ENCODE data around the gene KNCN. TPM values are rescaled to one million over a fixed set of nuclear protein-coding genes. Genes with fewer than 3 reads are reported as not detected.

KNCN gene
- total RNA-seq, 1 donor from 2014 or later: not detected

DNA sequence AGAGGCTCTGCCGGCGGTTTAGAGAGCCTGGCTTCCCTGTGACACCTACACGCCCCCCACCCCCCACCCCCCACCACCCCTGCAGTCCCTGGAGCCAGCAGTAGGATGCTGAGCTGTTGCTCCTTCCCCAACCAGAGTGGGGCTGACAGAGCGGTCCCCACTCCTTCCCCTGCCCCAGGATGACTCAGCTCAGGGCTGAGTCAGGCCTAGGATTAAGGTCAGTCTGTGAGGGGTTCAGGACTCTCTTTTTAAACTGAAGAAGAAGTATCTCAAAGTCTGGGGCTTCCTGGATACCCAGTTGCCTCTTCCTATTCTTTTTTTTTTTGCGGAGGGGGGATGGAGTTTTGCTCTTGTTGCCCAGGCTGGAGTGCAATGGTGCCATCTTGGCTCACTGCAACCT lies 42.7 kb downstream of the KNCN start:
- TF ChIP-seq, protein P1, sequence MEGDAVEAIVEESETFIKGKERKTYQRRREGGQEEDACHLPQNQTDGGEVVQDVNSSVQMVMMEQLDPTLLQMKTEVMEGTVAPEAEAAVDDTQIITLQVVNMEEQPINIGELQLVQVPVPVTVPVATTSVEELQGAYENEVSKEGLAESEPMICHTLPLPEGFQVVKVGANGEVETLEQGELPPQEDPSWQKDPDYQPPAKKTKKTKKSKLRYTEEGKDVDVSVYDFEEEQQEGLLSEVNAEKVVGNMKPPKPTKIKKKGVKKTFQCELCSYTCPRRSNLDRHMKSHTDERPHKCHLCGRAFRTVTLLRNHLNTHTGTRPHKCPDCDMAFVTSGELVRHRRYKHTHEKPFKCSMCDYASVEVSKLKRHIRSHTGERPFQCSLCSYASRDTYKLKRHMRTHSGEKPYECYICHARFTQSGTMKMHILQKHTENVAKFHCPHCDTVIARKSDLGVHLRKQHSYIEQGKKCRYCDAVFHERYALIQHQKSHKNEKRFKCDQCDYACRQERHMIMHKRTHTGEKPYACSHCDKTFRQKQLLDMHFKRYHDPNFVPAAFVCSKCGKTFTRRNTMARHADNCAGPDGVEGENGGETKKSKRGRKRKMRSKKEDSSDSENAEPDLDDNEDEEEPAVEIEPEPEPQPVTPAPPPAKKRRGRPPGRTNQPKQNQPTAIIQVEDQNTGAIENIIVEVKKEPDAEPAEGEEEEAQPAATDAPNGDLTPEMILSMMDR (IDR thresholded peaks at IDR 0.05; ENCODE audit: insufficient read depth, low read length, poor library complexity, severe bottlenecking): no peak
- DNase-seq (ENCODE audit: low read depth): no peak

DNA sequence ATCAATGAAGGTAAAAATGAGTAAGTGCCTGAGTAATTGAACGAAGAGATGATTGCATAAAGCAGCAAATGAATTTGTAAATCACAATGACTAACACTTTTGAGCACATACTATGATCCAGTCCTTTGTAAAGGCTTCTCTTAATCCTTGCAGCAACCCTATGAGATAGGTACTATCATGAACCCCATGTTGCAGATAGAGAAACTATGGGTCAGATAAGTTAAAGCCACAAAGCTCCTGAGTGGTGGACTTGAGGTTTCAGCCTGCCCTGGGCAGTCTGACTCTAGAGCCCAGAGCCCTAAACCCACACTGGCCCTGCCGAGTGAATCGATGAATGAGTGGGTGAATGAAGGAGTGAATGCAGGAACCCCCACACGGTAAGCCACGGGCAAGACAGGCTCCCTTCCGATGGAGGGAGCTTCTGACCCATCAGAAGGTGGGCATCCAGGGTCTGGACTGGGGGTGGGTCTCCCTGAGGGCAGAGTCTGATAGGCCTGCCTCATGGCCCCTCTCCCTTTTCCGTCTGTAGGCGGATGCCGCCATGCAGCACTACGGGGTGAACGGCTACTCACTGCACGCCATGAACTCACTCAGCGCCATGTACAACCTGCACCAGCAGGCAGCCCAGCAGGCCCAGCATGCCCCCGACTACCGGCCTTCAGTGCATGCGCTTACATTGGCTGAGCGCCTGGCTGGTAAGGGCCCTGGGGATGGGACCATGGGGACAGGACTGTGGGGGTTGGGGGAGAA lies 44.8 kb downstream of the KNCN start:
- DNase-seq (ENCODE audit: low read depth): no peak
- peaks cover 12% of the 10 kb centered on the region for H3K27me3 ChIP-seq (ENCODE audit: control insufficient read depth, insufficient read depth, low read length)
- TF ChIP-seq, protein P1 (IDR thresholded peaks at IDR 0.05; ENCODE audit: insufficient read depth, low read length, poor library complexity, severe bottlenecking): no peak
- H3K4me3 ChIP-seq (ENCODE audit: low read depth, low read length): no peak overlapping the region
- no peaks in the 10 kb centered on the region for H3K36me3 ChIP-seq (ENCODE audit: control insufficient read depth, insufficient read depth, low read length)

More for the DNA sequence above, 42.7 kb downstream of the KNCN start:
- peaks cover 6% of the 10 kb centered on the region for H3K27me3 ChIP-seq (ENCODE audit: control insufficient read depth, insufficient read depth, low read length)
- no peaks in the 10 kb centered on the region for H3K36me3 ChIP-seq (ENCODE audit: control insufficient read depth, insufficient read depth, low read length)
- no peak overlapping the region for H3K4me3 ChIP-seq (ENCODE audit: low read depth, low read length)

DNA sequence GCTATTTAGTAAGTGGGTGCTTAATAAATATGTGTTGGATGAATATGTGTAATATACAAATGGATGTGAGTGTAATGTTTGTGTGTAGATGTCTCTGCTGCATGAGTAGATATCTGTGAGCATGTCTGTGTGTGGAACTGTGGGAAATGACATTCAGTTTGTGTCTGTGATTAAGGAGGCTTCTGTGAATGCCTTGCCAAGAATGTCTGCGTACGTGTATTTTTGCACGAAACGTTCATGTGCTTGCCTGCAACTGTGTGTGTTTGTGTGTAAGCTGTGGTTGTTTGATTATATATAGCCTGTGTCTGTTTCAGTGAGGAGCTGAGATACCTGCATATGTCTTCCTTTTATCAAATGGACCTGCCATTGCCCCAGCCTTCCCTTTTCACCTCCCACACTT lies 48.0 kb downstream of the KNCN start:
- H3K27me3 ChIP-seq (ENCODE audit: control insufficient read depth, insufficient read depth, low read length): peaks cover 12% of the 10 kb centered on the region
- no peak for DNase-seq (ENCODE audit: low read depth)
- H3K36me3 ChIP-seq (ENCODE audit: control insufficient read depth, insufficient read depth, low read length): no peaks in the 10 kb centered on the region
- TF ChIP-seq, protein P1 (IDR thresholded peaks at IDR 0.05; ENCODE audit: insufficient read depth, low read length, poor library complexity, severe bottlenecking): no peak
- H3K4me3 ChIP-seq (ENCODE audit: low read depth, low read length): no peak overlapping the region

DNA sequence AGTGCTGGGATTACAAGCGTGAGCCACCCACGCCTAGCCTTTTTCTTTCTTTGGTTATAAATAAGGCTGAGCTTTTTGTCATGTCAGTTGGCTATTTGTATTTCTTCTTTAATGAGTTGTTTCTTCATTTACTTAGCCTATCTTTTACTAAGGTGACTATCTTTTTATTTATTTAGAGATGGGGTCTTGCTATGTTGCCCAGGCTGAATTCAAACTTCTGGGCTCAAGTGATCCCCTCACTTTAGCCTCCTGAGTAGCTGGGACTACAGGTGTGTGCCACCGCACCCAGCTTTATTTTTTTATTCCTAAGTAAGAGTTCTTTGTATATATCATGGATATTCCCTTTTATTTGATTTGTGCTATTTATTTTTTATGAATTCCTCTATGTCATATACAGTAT lies 49.9 kb downstream of the KNCN start:
- DNase-seq (ENCODE audit: low read depth): no peak
- TF ChIP-seq, protein P1 (IDR thresholded peaks at IDR 0.05; ENCODE audit: insufficient read depth, low read length, poor library complexity, severe bottlenecking): no peak
- H3K27me3 ChIP-seq (ENCODE audit: control insufficient read depth, insufficient read depth, low read length): peaks cover 15% of the 10 kb centered on the region

DNA sequence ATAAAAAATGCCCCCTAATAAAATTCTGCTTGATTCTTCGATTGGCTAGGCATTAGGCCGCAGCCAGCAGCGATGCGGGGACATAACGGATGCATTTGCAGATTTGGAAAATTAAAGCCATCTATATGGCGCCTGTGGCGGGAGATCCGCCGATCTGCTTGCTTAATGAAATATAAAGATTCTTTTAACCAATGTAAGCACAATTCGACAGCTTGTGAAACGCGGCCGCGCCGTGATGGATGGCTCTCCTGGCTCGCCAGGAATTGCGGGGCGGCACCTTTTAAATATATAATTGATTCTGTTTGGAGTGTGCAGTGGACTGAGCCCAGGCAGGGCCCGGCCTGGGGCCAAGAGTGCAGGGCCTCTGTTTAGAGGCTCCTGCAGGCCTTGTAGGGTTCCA lies 53.8 kb downstream of the KNCN start:
- no peak overlapping the region for H3K4me3 ChIP-seq (ENCODE audit: low read depth, low read length)
- TF ChIP-seq, protein P1 (IDR thresholded peaks at IDR 0.05; ENCODE audit: insufficient read depth, low read length, poor library complexity, severe bottlenecking): no peak
- DNase-seq (ENCODE audit: low read depth): no peak
- peaks cover 40% of the 10 kb centered on the region for H3K27me3 ChIP-seq (ENCODE audit: control insufficient read depth, insufficient read depth, low read length)
- no peaks in the 10 kb centered on the region for H3K36me3 ChIP-seq (ENCODE audit: control insufficient read depth, insufficient read depth, low read length)

More for the DNA sequence above, 49.9 kb downstream of the KNCN start:
- H3K36me3 ChIP-seq (ENCODE audit: control insufficient read depth, insufficient read depth, low read length): no peaks in the 10 kb centered on the region
- no peak overlapping the region for H3K4me3 ChIP-seq (ENCODE audit: low read depth, low read length)

DNA sequence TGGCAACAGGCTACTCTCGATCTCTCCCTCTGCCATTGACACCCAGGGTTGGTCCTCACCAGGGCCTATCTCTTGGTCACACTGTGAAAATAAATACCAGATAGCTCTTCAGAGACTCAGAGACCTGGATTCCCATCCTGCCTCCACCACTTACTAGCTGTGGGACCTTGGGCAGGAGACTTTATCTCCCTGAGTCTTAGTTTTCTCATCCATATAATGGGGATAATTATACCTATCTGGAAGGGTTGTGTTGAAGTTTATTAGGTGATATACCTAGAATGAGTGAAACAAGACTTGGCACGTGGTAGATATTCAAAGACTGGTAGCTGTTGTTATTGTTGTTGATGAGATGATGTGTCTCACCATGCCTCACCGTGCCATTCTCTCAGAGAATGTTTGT lies 54.4 kb downstream of the KNCN start:
- H3K27me3 ChIP-seq (ENCODE audit: control insufficient read depth, insufficient read depth, low read length): peaks cover 43% of the 10 kb centered on the region
- DNase-seq (ENCODE audit: low read depth): no peak
- no peaks in the 10 kb centered on the region for H3K36me3 ChIP-seq (ENCODE audit: control insufficient read depth, insufficient read depth, low read length)
- H3K4me3 ChIP-seq (ENCODE audit: low read depth, low read length): no peak overlapping the region
- TF ChIP-seq, protein P1 (IDR thresholded peaks at IDR 0.05; ENCODE audit: insufficient read depth, low read length, poor library complexity, severe bottlenecking): no peak
